SU-DHL-6 (cell line): ENCODE results near the gene KATNB1.

Experiments used
- H2AFZ ChIP-seq: fragments of 200-600 bp; sonication (generic); 2 replicates; pipeline ENCODE4 v1.6.1; 2014; ENCODE audit warnings: low read depth, mild to moderate bottlenecking, moderate library complexity, mixed read lengths, antibody characterized with exemption, low read length; ENCODE audit not compliant: severe bottlenecking
- H3F3A ChIP-seq: fragments of 200-600 bp; shearing (Covaris generic); 2 replicates; pipeline ENCODE4 v1.6.0; 2016; ENCODE audit warnings: antibody characterized with exemption, mild to moderate bottlenecking; ENCODE audit not compliant: insufficient read depth
- H3K27ac ChIP-seq: fragments of 200-600 bp; sonication (generic); 2 replicates; pipeline ENCODE4 v1.5.1; 2016; ENCODE audit warnings: low read depth, mild to moderate bottlenecking, low read length, moderate library complexity, mixed read lengths
- H3K27me3 ChIP-seq: fragments of 200-600 bp; sonication (generic), shearing (Covaris generic); 2 replicates; pipeline ENCODE4 v1.6.0; 2014; ENCODE audit warnings: mild to moderate bottlenecking, low read length
- H3K36me3 ChIP-seq: fragments of 200-600 bp; sonication (generic); 2 replicates; pipeline ENCODE4 v1.6.1; 2014; ENCODE audit warnings: mild to moderate bottlenecking, low read length, mixed read lengths
- H3K4me2 ChIP-seq: fragments of 300-600, 200-600 bp; shearing (Covaris generic), sonication (generic); 2 replicates; pipeline ENCODE4 v1.6.0; 2014; ENCODE audit warnings: low read length, low read depth, mild to moderate bottlenecking; ENCODE audit not compliant: poor library complexity, severe bottlenecking
- H3K4me3 ChIP-seq: fragments of 200-600 bp; sonication (generic); 2 replicates; pipeline ENCODE4 v1.5.1; 2014; ENCODE audit warnings: antibody characterized with exemption, low read length, mild to moderate bottlenecking, mixed read lengths; ENCODE audit not compliant: insufficient read depth, poor library complexity, severe bottlenecking
- H3K79me2 ChIP-seq: fragments of 200-600 bp; sonication (generic); 2 replicates; pipeline ENCODE4 v1.6.1; 2014; ENCODE audit warnings: mild to moderate bottlenecking, low read length, moderate library complexity; ENCODE audit not compliant: insufficient read depth
- H3K9ac ChIP-seq: fragments of 200-600 bp; sonication (generic); 2 replicates; pipeline ENCODE4 v1.7.0; 2014; ENCODE audit warnings: mild to moderate bottlenecking, low read length
- H3K9me2 ChIP-seq: fragments of 200-600 bp; sonication (generic); replicated peaks from 2 replicates; pipeline ENCODE4 v1.6.1; 2014; ENCODE audit warnings: low read length; ENCODE audit not compliant: insufficient read depth
- H3K9me3 ChIP-seq: fragments of 200-600 bp; sonication (generic); 2 replicates; pipeline ENCODE4 v1.6.1; 2014; ENCODE audit warnings: low read length, mixed read lengths; ENCODE audit not compliant: insufficient read depth
- H4K20me1 ChIP-seq: fragments of 200-600 bp; sonication (generic); 2 replicates; pipeline ENCODE4 v1.6.1; 2014; ENCODE audit warnings: low read depth, mild to moderate bottlenecking, antibody characterized with exemption, low read length, moderate library complexity, mixed read lengths
- EZH2phosphoT487 ChIP-seq: fragments of 200-600 bp; sonication (generic), shearing (Covaris generic); conservative IDR thresholded peaks from 2 replicates; pipeline ENCODE4 v1.6.1; 2018; ENCODE audit warnings: mild to moderate bottlenecking, antibody characterized with exemption, low read length, moderate library complexity, mixed read lengths
- TF ChIP-seq, protein P1 (sequence below): fragments of 200-600 bp; sonication (generic); IDR thresholded peaks from one replicate; pipeline ENCODE4 v1.5.1; 2017; ENCODE audit warnings: antibody characterized with exemption, mild to moderate bottlenecking, low read length, moderate library complexity; ENCODE audit not compliant: insufficient read depth, poor library complexity, severe bottlenecking

KATNB1 gene

DNA sequence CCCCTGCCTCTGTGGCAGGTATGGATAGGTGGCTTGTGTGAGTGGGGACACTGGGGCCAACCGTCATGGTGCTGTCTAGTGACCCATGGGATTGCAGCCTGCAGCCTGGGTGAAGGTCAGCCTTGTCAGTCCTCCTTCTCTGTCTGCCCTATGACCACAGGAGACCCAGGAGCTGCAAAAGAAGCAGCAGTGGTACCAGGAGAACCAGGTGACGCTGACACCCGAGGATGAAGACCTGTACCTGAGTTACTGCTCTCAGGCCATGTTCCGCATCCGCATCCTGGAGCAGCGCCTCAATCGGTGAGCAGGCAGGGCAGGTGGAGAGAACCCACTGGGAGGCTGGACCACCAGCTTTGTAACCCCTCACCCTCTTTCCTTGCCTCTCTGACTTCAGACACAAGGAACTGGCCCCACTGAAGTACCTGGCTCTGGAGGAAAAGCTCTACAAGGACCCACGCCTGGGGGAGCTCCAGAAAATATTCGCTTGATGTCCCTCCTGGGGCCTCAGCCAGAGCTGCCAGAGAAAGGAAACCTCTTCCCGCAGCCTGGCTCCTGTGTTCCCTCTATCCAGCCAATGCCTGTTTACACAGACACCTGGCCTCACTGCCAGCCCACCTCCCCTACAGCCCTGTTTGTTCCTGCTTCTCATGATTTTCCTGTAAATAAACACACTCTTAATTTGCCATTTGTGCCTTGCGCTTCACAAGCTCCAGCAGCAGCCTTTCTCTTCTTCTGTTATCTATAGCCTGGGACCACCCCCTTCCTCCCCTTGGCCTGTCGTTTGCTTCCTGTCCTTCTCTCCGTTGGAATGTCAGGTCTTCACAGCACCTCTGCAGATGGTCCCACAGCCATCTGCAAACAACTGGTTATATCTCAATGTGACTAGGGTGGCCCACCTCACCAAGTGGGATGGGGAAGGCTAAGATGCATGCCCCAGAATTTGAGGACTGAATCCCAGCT, 4.5 kb upstream of the KATNB1 start:
- Histone ChIP-seq H3K9ac (no peak overlapping the region), H3K4me3 (no peak overlapping the region), H3K79me2 (no peaks in the 10 kb centered on the region), H3K36me3 (no peaks in the 10 kb centered on the region), H2AFZ (no peak overlapping the region), H3K4me2 (no peak overlapping the region), H3K9me2 (no peaks in the 10 kb centered on the region), H3K9me3 (peaks cover 8% of the 10 kb centered on the region; the same call in 1 of the 2 replicates), H3F3A (no peaks in the 10 kb centered on the region), H3K27me3 (no peaks in the 10 kb centered on the region), H4K20me1 (no peaks in the 10 kb centered on the region), H3K27ac (no peak overlapping the region)
- no peak for TF ChIP-seq EZH2phosphoT487
- TF ChIP-seq, protein P1, sequence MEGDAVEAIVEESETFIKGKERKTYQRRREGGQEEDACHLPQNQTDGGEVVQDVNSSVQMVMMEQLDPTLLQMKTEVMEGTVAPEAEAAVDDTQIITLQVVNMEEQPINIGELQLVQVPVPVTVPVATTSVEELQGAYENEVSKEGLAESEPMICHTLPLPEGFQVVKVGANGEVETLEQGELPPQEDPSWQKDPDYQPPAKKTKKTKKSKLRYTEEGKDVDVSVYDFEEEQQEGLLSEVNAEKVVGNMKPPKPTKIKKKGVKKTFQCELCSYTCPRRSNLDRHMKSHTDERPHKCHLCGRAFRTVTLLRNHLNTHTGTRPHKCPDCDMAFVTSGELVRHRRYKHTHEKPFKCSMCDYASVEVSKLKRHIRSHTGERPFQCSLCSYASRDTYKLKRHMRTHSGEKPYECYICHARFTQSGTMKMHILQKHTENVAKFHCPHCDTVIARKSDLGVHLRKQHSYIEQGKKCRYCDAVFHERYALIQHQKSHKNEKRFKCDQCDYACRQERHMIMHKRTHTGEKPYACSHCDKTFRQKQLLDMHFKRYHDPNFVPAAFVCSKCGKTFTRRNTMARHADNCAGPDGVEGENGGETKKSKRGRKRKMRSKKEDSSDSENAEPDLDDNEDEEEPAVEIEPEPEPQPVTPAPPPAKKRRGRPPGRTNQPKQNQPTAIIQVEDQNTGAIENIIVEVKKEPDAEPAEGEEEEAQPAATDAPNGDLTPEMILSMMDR, result no peak

DNA sequence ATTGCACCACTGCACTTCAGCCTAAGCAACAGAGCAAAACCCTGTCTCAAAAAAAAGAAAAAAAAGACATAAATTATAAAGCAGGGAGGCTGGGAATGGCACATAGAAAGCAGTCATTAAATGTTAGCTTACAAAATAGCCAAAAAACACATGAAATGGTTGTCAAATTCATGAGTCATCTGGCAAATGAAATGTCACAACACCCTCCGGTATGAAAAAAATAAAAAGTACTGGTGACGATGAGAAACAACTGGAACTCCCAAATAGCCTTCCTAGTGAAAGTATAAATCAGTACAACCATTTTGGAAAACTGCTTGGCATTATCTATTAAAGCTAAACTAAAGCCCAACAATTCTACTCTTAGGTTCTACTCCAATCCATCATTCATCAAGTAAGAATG, 3.5 kb upstream of the KATNB1 start:
- Histone ChIP-seq H3K4me2 (no peak overlapping the region), H2AFZ (no peak overlapping the region), H3F3A (no peaks in the 10 kb centered on the region), H4K20me1 (no peaks in the 10 kb centered on the region), H3K9me2 (no peaks in the 10 kb centered on the region), H3K4me3 (no peak overlapping the region), H3K27me3 (no peaks in the 10 kb centered on the region), H3K9me3 (peaks cover 8% of the 10 kb centered on the region; the same call in 1 of the 2 replicates), H3K79me2 (no peaks in the 10 kb centered on the region), H3K9ac (no peak overlapping the region), H3K27ac (no peak overlapping the region), H3K36me3 (no peaks in the 10 kb centered on the region)
- TF ChIP-seq, protein P1, result no peak
- TF ChIP-seq EZH2phosphoT487, result no peak

DNA sequence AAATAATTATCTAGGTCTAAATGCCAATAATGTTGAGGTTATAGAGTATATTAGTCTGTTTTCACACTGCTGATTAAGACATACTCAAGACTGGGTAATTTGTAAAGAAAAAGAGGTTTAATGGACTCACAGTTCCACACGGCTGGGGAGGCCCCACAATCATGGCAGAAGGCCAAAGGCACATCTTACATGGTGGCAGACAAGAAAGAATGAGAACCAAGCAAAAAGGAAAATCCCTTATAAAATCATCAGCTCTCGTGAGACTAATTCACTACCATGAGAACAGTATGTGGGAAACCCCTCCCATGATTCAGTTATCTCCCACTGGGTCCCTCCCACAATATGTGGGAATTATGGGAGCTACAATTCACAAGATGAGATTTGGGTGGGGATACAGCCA, 2.9 kb upstream of the KATNB1 start:
- H3K4me2 ChIP-seq, result no peak overlapping the region
- H3F3A ChIP-seq, result no peaks in the 10 kb centered on the region
- no peaks in the 10 kb centered on the region for H3K36me3 ChIP-seq
- TF ChIP-seq, protein P1, result no peak
- no peak for TF ChIP-seq EZH2phosphoT487
- H2AFZ ChIP-seq, result no peak overlapping the region
- H3K27ac ChIP-seq, result no peak overlapping the region
- no peak overlapping the region for H3K9ac ChIP-seq
- H3K9me3 ChIP-seq, result peaks cover 8% of the 10 kb centered on the region; the same call in 1 of the 2 replicates
- H3K9me2 ChIP-seq, result no peaks in the 10 kb centered on the region
- no peaks in the 10 kb centered on the region for H3K27me3 ChIP-seq
- H4K20me1 ChIP-seq, result no peaks in the 10 kb centered on the region
- H3K79me2 ChIP-seq, result no peaks in the 10 kb centered on the region
- no peak overlapping the region for H3K4me3 ChIP-seq
